Kidney capillary endothelial cell (primary cell): ENCODE results near the gene ZFYVE28.

Experiments used
- DNase-seq: peaks from one replicate; pipeline ENCODE4 v3.0.0-alpha.2; 2018; ENCODE audit warnings: low spot score

Gene ZFYVE28

GRCh38 chr4:2353222-2354107 lies 65.0 kb downstream of the ZFYVE28 start:
- no peak for DNase-seq

- DNase-seq: no peak
Measured at GRCh38 chr4:2352729-2353221, 65.7 kb downstream of the ZFYVE28 start.

GRCh38 chr4:2352171-2352570 lies 66.3 kb downstream of the ZFYVE28 start:
- no peak for DNase-seq

DNA sequence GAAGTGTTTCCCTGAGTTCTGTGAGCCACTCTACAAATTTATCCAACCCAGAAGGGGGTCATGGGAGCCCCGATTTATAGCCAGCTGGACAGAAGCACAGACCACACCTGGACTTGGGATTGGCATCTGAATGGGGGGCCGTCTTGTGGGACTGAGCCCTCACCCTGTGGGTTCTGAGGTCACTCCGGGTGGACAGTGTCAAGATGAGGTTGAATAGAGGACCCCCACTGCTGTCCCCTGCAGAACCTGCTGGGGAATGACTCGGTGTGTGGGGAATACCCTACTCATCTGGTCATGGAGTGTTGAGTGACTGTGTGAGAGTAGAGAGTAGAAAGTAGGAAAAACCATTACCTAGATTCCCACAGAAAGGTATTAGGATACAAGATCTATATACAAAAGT lies 67.5 kb downstream of the ZFYVE28 start:
- DNase-seq: no peak

- DNase-seq: no peak
Measured at GRCh38 chr4:2348786-2349185, 69.7 kb downstream of the ZFYVE28 start.

DNA sequence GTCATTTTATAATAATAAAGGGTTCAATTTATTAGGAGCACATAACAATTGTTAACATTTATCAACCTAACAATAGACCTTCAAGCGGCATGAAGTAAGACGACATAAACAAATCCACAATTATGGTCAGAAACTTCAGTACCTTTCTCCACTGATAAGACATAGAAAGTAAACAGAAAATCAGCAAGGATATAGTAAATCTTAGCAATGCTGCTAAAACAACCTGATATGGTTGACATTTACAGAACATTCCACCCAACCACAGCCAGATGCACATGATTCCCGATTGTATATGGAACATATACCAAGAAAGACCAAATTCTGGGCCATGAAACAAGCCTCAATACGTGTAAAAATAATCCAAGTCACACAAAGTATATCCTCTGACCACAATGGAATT lies 71.3 kb downstream of the ZFYVE28 start:
- DNase-seq: no peak

GRCh38 chr4:2343476-2343875 lies 75.0 kb downstream of the ZFYVE28 start:
- no peak for DNase-seq

- DNase-seq: no peak
Measured at GRCh38 chr4:2341911-2342652, 76.4 kb downstream of the ZFYVE28 start.

DNA sequence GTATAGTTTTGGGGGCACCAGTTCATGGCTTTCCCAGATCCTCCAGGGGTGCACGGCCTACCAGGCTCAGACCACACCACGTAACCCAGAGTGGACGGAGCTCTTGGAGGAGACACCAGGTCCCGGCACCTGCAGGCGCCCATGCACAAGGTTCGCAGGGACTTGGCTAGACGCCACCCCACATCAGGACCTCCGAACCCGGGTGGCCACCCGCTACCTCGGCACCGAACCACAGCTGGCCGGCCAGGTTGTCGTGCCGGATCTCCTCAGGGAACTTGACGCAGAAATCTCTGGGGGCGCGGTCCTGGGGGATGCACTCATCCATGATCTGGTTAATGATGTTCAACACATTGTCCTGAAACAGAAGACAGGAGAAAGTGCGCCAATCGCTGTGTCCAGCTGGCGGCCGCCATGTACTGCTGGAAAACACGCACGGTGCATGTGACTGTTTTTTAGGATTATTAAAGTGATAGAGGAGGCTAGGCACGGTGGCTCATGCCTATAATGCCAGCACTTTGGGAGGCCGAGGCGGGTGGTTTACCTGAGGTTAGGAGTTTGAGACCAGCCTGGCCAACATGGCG lies 77.1 kb downstream of the ZFYVE28 start:
- no peak for DNase-seq

DNA sequence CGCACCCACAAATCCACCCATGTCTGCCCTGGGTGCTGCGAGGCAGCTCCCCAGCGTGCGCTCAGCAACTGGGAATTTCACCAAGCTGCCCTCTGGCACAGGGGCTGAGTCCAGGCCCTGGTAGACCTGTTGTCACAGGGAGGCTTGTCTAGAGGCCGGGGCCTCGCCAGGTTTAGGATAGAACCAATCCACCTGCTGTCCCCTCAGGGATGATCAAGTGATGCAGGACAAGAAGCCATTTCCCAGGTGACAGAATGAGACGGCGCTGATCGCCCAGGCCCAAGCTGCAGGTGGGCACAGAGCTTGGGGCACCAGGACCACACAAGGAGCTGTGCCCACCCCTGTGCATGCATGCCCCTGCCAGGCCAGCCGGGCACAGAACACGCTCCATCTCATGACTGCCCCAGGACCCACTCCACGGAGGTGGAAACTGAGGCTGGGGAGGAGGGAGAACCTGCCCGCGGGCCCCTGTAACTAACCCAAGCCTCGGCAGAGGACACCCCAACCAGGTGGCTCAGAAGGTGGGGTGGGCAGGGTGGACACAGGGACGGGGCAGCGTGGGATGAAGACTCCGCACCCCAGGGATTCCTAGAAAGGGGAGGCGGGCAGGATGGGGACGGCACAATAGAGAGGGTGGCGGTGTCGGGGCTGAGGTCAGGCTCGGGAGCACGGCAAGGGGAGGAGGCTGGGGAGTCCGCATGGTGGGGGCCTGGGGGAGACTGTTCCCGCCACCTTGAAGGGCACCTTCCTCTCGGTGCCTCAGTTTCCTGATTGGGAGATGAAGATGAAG lies 78.0 kb downstream of the ZFYVE28 start:
- no peak for DNase-seq

GRCh38 chr4:2339458-2340271 lies 78.8 kb downstream of the ZFYVE28 start:
- no peak for DNase-seq

DNA sequence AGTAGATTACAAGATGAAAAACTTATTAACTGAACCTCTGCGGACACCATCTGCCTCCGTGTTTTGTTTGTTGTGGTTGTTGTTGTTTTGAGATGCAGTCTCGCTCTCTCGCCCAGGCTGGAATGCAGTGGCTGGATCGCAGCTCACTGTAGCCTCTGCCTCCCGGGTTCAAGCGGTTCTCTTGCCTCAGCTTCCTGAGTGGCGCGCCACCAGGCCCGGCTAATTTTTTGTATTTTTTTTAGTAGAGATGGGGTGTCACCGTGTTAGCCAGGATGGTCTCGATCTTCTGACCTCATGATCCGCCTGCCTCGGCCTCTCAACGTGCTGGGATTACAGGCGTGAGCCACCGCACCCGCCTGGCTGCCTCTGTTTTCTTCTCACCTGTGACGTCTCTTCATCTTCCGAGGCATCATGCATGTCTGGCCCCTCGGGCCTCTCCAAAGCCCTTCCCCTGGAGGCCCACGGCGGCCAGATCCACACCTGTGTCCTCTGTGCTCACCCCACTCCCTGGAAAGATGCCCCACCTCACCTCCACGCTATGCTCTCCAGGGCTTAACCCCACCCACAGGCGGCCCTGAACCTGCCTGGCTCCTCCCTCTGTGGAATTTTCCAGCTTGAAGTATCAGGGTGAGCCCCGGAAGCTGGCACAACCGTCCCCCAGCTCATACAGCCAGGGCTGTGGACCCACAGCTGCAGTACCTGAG lies 79.5 kb downstream of the ZFYVE28 start:
- no peak for DNase-seq

GRCh38 chr4:2337896-2338295 lies 80.5 kb downstream of the ZFYVE28 start:
- no peak for DNase-seq

- DNase-seq: no peak
Measured at GRCh38 chr4:2337131-2337723, 81.2 kb downstream of the ZFYVE28 start.

DNA sequence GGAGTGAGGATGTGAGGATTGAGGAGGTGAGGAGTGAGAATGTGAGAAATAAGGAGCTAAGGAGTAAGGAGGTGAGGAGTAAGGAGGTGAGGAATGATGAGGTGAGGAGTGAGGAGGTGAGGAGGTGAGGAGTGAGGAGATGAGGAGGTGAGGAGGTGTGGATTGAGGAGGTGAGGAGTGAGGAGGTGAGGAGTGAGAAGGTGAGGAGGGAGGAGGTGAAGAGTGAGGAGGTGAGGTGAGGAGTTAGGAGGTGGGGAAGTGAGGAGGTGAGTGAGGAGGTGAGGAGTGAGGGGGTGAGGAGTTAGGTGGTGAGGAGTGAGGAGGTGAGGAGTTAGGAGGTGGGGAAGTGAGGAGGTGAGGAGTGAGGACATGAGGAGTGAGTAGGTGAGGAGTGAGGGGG lies 81.8 kb downstream of the ZFYVE28 start:
- DNase-seq: no peak

GRCh38 chr4:2335729-2336101 lies 82.7 kb downstream of the ZFYVE28 start:
- DNase-seq: no peak

DNA sequence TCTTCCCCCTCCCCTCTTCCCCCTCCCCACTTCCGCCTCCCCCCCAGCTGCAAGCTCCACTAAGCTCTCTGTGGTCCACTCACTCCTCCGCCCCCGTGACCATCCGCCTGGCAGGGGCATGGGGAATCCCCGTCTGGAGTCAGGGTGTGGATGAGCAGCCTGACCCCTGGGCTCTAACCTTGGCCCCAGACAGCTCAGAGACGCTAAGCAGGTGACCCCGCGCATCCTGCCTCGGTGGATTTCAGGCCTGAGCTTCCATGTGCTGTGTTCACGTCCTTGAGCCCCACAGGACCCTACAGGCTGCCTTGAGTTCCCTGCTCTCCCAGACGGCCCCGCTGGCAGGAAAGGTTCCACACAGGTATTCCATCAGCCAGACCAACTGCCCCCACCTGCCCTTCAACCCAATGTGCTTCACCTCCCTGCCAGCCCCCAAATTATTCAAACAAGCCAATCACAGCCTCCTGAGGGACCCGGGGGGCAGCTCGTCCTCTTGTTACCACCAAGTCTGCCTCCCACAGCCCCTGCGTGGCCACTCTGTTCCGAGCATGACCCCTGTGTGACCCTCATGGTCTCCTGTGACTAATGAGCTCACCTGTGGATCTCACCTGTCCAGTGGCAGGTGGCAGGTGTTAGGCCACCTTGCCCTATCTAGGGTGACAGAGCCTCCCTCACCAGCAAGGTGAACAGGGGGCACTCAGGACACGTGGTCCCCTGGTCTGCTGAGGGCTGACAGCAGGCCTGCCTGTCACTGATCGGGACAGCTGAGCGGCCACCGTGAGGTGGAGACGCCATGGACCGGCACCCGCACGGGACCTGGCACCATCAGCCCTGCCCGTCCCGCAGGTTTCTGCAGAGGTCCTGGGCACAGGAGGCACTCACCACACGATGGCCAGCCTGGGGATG lies 83.4 kb downstream of the ZFYVE28 start:
- no peak for DNase-seq

GRCh38 chr4:2333916-2334644 lies 84.4 kb downstream of the ZFYVE28 start:
- no peak for DNase-seq
